NCI-H2171 (cell line): ENCODE results near the gene PSMA5.
A peak's percentile ranks its signal among the peaks of the same experiment; 100 is the strongest.
"Not testable (repeated sequence)": the region's sequence is repeated elsewhere in the genome, so short reads cannot be mapped to it uniquely, and the experiment has no call there.

Experiments used
- DNase-seq: peaks from one replicate; lab custom pipeline; 2025; lab: John Stamatoyannopoulos, UW

Gene PSMA5

GRCh38 chr1:109432336-109432735, 6.1 kb upstream of the PSMA5 start:
- no peak for DNase-seq

GRCh38 chr1:109427171-109427467, 871 bp upstream of the PSMA5 start:
- no peak for DNase-seq

DNA sequence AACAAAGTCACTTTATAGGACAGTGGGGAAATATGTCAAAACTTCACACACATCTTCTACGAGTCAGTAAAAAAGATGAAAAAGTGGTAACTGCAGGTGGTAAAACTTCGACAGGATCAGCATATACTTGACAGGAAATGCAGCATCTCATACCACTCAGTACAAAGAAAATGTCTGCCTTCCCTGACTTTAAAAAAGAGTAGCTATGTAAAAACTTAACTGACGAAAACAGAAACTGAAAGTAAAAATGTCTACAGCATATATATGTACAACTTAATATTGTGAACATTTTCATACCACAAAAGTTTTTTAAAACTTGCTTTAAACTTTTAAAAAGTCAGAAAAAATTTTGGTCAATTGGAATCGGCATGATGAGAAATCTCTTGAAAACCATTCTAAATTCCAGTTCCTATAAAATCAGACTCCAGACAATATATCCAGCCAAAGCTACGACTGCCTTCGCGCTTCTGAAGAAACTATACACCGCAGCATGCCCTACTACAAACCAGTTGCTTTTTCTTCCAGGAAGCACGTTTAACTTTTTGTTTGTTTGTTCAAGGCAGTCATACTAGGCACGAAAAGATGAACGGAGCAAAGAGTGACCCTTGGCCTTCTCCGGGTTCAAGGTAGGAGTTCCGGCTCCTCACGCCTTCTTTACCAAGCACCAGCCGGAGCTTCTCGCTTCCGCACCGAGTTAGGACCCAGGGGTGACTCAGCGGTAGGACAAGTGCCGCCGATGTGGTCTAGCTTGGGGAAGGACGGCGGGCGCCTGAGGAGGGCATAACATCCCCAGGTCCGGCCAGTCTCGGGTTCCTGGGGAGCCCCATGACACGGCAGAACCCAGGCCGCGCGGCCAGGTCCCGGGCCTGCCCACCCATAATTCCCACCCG, 612 bp downstream of the PSMA5 start:
- peak; percentile 34 for DNase-seq

DNA sequence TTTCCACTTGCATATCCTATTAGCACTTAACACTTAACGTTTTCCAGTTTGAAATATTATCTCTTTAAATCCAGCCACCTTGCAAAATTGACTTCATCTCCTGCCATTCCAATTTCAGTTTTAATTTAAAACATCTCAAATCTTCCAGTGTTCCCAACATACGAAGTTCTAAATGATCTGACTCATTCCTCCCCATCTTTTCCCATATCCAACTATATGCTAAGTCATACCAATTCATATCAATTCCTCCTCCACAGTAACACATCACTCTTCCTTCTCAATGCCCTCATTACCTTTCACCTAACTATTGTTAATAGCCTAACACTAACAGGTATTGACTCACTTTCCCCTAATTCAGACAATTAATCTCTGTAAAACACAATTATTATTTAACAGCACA, 2.8 kb downstream of the PSMA5 start:
- no peak for DNase-seq

- no peak for DNase-seq
These were observed 13.7 kb downstream of the PSMA5 start for GRCh38 chr1:109412551-109412950.

GRCh38 chr1:109404838-109405237, 21.4 kb downstream of the PSMA5 start:
- no peak for DNase-seq

GRCh38 chr1:109402025-109402424, 24.2 kb downstream of the PSMA5 start:
- DNase-seq, result no peak

DNA sequence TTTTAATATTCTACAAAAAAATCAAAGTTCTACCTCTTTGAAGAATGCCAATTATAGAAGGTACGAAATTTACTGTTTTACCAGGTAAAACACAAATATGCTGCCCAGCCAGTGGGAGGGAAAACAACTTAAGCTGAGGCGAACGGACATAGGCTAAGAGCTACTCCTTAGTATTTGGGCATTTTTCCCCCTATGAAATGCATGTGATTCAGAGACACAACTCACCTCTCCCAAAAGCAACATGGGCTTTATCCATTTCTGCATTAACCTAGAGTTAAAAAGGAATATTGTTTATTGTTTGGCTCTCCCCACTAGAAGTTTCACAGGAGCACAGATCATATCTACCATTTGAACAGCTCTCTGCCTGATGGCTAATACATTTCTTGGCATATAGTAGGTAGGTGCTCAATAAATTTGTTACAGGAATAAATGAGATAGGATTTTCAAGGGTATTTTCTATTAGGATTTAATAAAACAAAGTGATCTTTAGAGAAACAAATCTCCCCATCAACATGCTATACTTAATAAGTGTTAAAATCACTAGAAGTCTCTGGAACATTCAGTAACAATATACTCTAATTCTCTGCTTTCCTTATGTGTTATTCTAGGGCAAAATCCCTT, 26.1 kb downstream of the PSMA5 start:
- DNase-seq, result no peak

GRCh38 chr1:109399326-109399957, 26.8 kb downstream of the PSMA5 start:
- DNase-seq, result peak; percentile 63

DNA sequence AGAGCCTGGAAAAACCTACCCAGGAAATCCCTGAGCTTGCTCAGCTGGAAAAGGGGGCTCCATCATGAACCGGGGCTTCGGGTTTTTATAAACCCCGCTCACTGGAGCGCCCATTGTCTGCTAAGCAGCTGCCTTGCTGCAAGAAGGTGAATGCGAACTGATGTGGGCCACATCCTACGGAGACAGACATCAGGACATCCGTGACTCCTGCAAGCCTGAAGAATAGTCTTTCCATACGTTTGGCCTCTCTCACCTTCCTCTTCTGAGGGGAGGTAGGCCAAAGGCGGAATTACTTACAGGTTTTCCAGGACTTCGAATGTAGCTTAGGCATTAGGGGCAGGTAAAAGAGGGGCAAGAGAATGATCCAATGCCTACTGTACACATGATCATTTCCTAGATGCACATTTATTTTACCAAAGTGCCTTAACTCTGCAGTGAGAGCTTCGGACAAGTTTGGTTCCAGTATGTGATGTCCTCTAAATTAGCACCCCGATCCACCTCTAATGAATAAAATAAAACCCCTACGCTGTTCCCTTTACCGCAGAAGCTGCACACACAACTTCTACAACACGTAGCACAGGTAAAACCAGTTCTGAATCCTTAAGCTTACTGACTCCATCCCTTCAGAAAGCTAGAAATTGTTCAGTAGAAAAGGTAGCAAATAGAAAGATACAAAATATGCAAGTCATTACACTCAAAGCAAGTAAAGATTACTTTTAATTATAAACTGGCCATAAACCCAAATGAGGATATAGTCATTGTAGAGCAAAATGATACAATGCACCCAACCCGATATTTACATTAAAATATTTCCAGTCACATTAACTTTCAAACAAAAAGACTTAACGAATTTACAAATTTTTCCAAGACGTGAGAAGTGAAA, 27.7 kb downstream of the PSMA5 start:
- no peak for DNase-seq

GRCh38 chr1:109397581-109398342, 28.5 kb downstream of the PSMA5 start, which contains the start of gene SORT1:
SORT1 (minus strand) TSS chr1:109397918; CDS start chr1:109397892, 26 bp downstream.
- DNase-seq, result peak; percentile 97

DNA sequence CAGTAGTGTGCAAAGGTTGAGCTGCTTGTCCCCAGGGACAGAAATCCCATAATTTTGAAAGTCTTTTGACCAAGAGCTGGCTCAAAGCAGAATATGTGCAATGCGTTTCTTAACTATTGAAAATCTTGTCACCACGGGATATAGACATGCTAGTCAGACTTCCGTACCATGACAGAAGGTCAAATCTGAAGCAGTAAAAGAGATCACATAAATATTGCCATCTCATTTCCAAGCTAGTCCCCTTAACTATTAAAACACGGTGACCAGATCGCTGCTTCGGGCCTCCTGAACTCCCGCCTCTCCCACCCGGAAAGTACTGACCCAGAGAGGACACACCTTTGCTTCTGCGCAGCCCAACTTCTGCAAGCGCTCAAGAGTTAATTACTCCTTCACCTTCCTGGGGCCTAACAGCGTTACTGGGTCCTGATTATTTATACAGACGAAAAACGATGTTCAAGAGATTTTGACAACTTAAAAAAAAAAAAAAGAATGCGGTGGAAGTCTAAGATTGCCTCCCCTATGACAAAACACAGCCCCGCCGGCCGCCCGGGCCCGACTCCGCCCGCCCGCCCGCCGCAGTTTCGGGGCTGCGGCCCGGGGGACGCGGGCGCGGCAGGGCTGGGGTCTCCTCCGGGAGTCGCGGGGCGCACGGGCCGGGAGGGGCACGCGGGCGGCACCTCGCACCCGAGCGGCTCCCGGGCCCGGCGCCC, 29.2 kb downstream of the PSMA5 start:
- no peak for DNase-seq

DNA sequence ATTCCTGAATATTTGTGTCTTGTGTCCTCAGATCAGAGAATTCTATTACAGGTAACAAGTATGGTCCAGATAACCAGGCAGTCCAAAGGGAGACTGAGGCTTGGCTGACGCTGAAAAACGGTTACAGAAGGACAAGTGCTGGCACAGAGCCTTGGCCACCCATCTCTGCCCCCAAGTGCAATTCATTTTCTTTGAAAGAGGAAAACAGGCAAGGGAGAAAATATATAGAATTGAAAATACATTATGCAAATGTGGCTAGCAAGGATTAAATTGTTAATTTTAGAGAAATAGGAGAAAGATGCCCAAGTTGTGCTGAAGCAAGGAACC, 29.8 kb downstream of the PSMA5 start:
- DNase-seq, result no peak

DNA sequence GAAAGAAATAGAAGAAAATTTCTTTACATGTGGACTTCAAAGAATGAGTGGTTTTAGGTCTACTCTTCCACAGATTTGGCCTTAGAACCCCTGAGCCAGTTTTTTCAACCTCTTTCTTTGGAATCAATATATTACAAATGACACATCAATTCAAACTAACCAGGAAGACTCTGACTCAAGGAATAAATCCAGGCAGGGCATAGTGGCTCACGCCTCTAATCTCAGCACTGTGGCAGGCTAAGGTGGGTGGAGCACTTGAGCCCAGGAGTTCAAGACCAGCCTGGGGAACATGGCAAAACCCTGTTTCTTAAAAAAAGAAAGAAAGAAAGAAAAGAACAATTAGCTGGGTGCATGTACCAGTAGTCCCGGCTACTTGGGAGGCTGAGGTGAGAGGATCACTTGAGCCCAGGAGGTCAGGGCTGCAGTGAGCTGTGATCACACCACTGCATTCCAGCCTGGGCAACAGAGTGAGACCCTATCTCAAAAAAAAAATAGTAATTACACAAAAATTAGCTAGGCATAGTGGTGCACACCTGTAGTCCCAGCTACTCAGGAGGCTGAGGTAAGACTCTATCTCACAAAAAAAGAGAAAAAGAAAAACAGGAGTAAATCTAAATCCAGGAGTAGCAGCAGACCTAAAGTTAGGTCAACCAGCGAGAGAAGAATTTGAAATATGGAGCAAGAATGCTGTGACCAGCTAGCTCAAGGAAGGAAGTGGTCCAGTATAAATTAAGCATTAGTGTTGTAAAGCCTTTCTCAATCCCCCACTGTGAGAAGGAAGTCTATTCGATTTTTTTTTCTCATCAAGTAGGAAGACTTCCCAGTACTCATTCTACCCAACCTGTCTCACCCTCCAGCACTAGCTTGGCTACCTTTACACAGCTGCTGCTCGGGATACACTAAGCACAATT, 30.4 kb downstream of the PSMA5 start:
- no peak for DNase-seq

DNA sequence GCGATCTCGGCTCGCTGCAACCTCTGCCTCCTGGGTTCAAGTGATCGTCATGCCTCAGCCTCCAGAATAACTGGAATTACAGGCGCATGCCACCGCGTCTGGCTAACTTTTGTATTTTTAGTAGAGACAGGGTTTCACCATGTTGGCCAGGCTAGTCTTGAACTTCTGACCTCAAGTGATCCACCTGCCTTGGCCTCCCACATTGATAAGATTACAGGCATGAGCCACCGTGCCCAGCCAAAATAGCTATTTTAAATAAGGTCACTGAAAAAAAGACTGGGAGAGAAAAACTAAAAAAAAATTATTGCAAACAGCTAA, 31.0 kb downstream of the PSMA5 start:
- not testable (repeated sequence) for DNase-seq

GRCh38 chr1:109394591-109395281, 31.5 kb downstream of the PSMA5 start:
- DNase-seq, result no peak

GRCh38 chr1:109393617-109394233, 32.5 kb downstream of the PSMA5 start:
- no peak for DNase-seq

GRCh38 chr1:109392788-109393616, 33.2 kb downstream of the PSMA5 start:
- no peak for DNase-seq
